HepG2 (cell line): ENCODE data around the gene CD44. TPM values are rescaled to one million over a fixed set of nuclear protein-coding genes. Genes with fewer than 3 reads are reported as not detected.

ENCODE experiments used
- ATAC-seq: fragments of 200-7000 bp; cut with Tn5 transposase; 3 replicates; pipeline ENCODE4 v1.9.1; 2020; ENCODE audit warnings: mild to moderate bottlenecking, moderate library complexity
- BruUV-seq: library from RNA; stranded (reverse); fragments of 400-500 nt; replicated peaks from 2 replicates; lab custom pipeline; 2021; lab: Mats Ljungman, UMichigan
- CTCF ChIA-PET: fragments of 300-600 bp; formaldehyde crosslinking; extraction: SDS; loops from one replicate; lab custom pipeline; 2021; ENCODE audit warnings: low total read pairs, inconsistent platforms, low intra/inter-chr PET ratio; lab: Yijun Ruan, JAX
- POLR2A ChIA-PET: fragments of 350-600 bp; sonication (Branson Sonifier 250); formaldehyde crosslinking; loops from one replicate; lab custom pipeline; 2020; ENCODE audit warnings: antibody characterized with exemption, inconsistent platforms; lab: Yijun Ruan, JAX
- DNase-seq: peaks from one replicate; pipeline ENCODE4 v3.0.0-alpha.2; 2015; ENCODE audit warnings: low spot score
- FAIRE-seq: peaks from 3 replicates; lab custom pipeline; 2011; peaks lifted over from hg19 to GRCh38; lab: Jason Lieb, UNC
- H2AFZ ChIP-seq: one replicate; pipeline ENCODE4 v1.6.1; 2011; ENCODE audit warnings: low read length, inconsistent platforms
- H3K27ac ChIP-seq: fragments of 300-600 bp; 3 replicates; pipeline ENCODE4 v1.8.0; 2011; ENCODE audit warnings: mixed run types, mild to moderate bottlenecking, mixed read lengths, low read length, inconsistent platforms; ENCODE audit not compliant: insufficient read depth; ENCODE audit errors: extremely low read length
- H3K27me3 ChIP-seq, 2 experiments: fragments of 200-600 bp in 1 of 2; 2 replicates in 1 of 2; 3 replicates in 1 of 2; pipeline versions ENCODE4 v1.6.0 to v1.8.0; 2011; ENCODE audit warnings: low read length in 2 of 2, mild to moderate bottlenecking in 2 of 2, moderate library complexity in 2 of 2, inconsistent platforms in 1 of 2; ENCODE audit not compliant: insufficient read depth in 2 of 2, control insufficient read depth in 1 of 2
- H3K36me3 ChIP-seq, 2 experiments: fragments of 200-600 bp in 1 of 2; replicated peaks in 1 of 2; 2 replicates in 1 of 2; 3 replicates in 1 of 2; pipeline versions ENCODE4 v1.5.1 to v1.8.0; 2011; ENCODE audit warnings: low read length in 2 of 2, inconsistent platforms in 1 of 2; ENCODE audit not compliant: insufficient read depth in 2 of 2, control insufficient read depth in 1 of 2
- H3K4me1 ChIP-seq: 2 replicates; pipeline ENCODE4 v1.5.1; 2012; ENCODE audit warnings: low read length, inconsistent platforms; ENCODE audit not compliant: insufficient read depth
- H3K4me2 ChIP-seq: 2 replicates; pipeline ENCODE4 v1.6.0; 2011; ENCODE audit warnings: low read depth, low read length, inconsistent platforms
- H3K4me3 ChIP-seq, 3 experiments: fragments of 200-600 bp in 1 of 3; sonication (generic), shearing (Covaris generic) in 1 of 3; replicated peaks in 1 of 3; 2 replicates each; pipeline ENCODE4 v1.5.1; 2011 to 2016; ENCODE audit warnings: low read length in 3 of 3, inconsistent platforms in 2 of 3, low read depth in 2 of 3, mild to moderate bottlenecking in 2 of 3, control low read depth in 1 of 3, mixed read lengths in 1 of 3; ENCODE audit not compliant: insufficient read depth in 1 of 3
- H3K79me2 ChIP-seq: one replicate; pipeline ENCODE4 v1.6.1; 2011; ENCODE audit warnings: low read length, inconsistent platforms; ENCODE audit not compliant: insufficient read depth
- H3K9ac ChIP-seq: 2 replicates; pipeline ENCODE4 v1.6.0; 2011; ENCODE audit warnings: mild to moderate bottlenecking, low read depth, low read length, inconsistent platforms; ENCODE audit not compliant: insufficient read depth
- H3K9me3 ChIP-seq: 2 replicates; pipeline ENCODE4 v1.5.1; 2012; ENCODE audit warnings: mild to moderate bottlenecking, low read length
- H4K20me1 ChIP-seq: 2 replicates; pipeline ENCODE4 v1.6.0; 2011; ENCODE audit warnings: inconsistent platforms, mild to moderate bottlenecking, low read length, moderate library complexity; ENCODE audit not compliant: insufficient read depth
- CEBPB ChIP-seq: IDR thresholded peaks from 2 replicates; pipeline ENCODE4 v1.6.1; 2011; ENCODE audit warnings: low read depth, low read length, improper control_type of control experiment, borderline replicate concordance
- CHCHD3 ChIP-seq: sonication (generic); formaldehyde crosslinking; IDR thresholded peaks from 2 replicates; pipeline ENCODE4 v1.8.0; 2022; ENCODE audit warnings: mild to moderate bottlenecking, missing genetic modification reagents, moderate library complexity
- KLF12 ChIP-seq: sonication (generic); formaldehyde crosslinking; IDR thresholded peaks from 2 replicates; pipeline ENCODE4 v1.4.0; 2020; ENCODE audit warnings: missing genetic modification reagents, borderline replicate concordance
- ZMAT3 ChIP-seq: sonication (generic); formaldehyde crosslinking; conservative IDR thresholded peaks from 2 replicates; pipeline ENCODE4 v1.7.0; 2021; ENCODE audit warnings: missing genetic modification reagents
- ZNF746 ChIP-seq: sonication (generic); formaldehyde crosslinking; IDR thresholded peaks from 2 replicates; pipeline ENCODE4 v1.8.0; 2022; ENCODE audit warnings: mild to moderate bottlenecking, missing genetic modification reagents
- WGBS: methylation state at CpG from one replicate; pipeline ENCODE4 v1.1.6; 2017; ENCODE audit warnings: low lambda C conversion rate; 5-methylcytosine and 5-hydroxymethylcytosine counted together
- in situ Hi-C: cut with HindIII; loops from 2 replicates; pipeline ENCODE4 v1.10.0; 2017; ENCODE audit warnings: low pct_unique_long_range_greater_than_20kb; ENCODE audit not compliant: extremely low pct_ligation_motif_present
- intact Hi-C: fragments of 100-400 bp; cut with micrococcal nuclease; formaldehyde crosslinking; loops from one replicate; pipeline ENCODE4 v1.10.0; 2022; ENCODE audit not compliant: unreplicated experiment
- polyA plus RNA-seq, 8 experiments: library from polyadenylated mRNA; depleted of rRNA in 3 of 8; stranded (reverse) in 7 of 8; unstranded in 1 of 8; fragments of >200 nt; fragmentation: Illumina TruSeq in 4 of 8; extraction: Trizol in 4 of 8; gene quantifications; 2 replicates each; pipeline versions ENCODE4 v1.2.1 to v1.2.3, GENCODE V29; 2011 to 2016; ENCODE audit warnings: low read depth in 4 of 8, missing spikeins in 1 of 8, mixed read lengths in 1 of 8; ENCODE audit not compliant: insufficient read depth in 1 of 8
- total RNA-seq, 5 experiments: library from RNA; depleted of rRNA; stranded (reverse); fragments of >200 nt; fragmentation: Illumina TruSeq; extraction: Trizol; gene quantifications; 2 replicates each; pipeline ENCODE4 v1.2.3, GENCODE V29; 2016; ENCODE audit warnings: low read depth in 1 of 5

Gene CD44
- total and polyA plus RNA-seq, 2 of the 13 experiments (the other 11 are each of a cell fraction or from before 2014, with no cell fraction given), result 0.02 to 0.11 TPM

- no peaks in the 10 kb centered on the region for H3K79me2 ChIP-seq
- H3K4me1 ChIP-seq, result no peaks in the 10 kb centered on the region
- ATAC-seq (no peak), DNase-seq (no peak), FAIRE-seq (no peak)
- WGBS, result 34% methylated on average over 10 of the region's 10 CpGs
- no peak overlapping the region for H3K9ac ChIP-seq
- peaks cover 4 to 22% of the 10 kb centered on the region in 2 experiments; a peak in 3 of 5 replicates for H3K27me3 ChIP-seq
- TF ChIP-seq CEBPB, result 0 out of 2 replicates have a peak, but pooled peaks have one; percentile 6
- TF ChIP-seq ZNF746 (CRISPR knock-in tag), result no peak
- TF ChIP-seq KLF12, result no peak
- in situ Hi-C loops (no loop called here), intact Hi-C loops (no loop called here)
- no peaks in the 10 kb centered on the region for H4K20me1 ChIP-seq
- H3K9me3 ChIP-seq, result no peaks in the 10 kb centered on the region
- H3K36me3 ChIP-seq, result no peaks in the 10 kb centered on the region
- ChIA-PET POLR2A (no interaction called here), CTCF (no interaction called here)
- no TSS peak for BruUV-seq
- H3K4me3 ChIP-seq, result no peak overlapping the region
- H2AFZ ChIP-seq, result no peak overlapping the region
- no peak overlapping the region; the same call in 1 of the 2 replicates for H3K4me2 ChIP-seq
- H3K27ac ChIP-seq, result no peak overlapping the region
Observed at GRCh38 chr11:35144136-35144741, 5.3 kb downstream of the CD44 start.

- Histone ChIP-seq H3K27ac (no peak overlapping the region), H3K27me3 (peaks cover 0 to 16% of the 10 kb centered on the region in 2 experiments; a peak in 3 of 5 replicates), H3K4me2 (no peak overlapping the region), H3K9me3 (no peaks in the 10 kb centered on the region), H3K79me2 (no peaks in the 10 kb centered on the region), H4K20me1 (no peaks in the 10 kb centered on the region), H2AFZ (no peak overlapping the region), H3K9ac (no peak overlapping the region), H3K36me3 (no peaks in the 10 kb centered on the region), H3K4me3 (no peak overlapping the region), H3K4me1 (no peaks in the 10 kb centered on the region)
- CTCF ChIA-PET, result no interaction called here
- FAIRE-seq (no peak), ATAC-seq (no peak), DNase-seq (no peak)
- no TSS peak for BruUV-seq
- intact Hi-C loops (no loop called here), in situ Hi-C loops (no loop called here)
- POLR2A ChIA-PET, result no interaction called here
- TF ChIP-seq ZMAT3, result no peak
- TF ChIP-seq CHCHD3 (CRISPR knock-in tag), result no peak
- 13% methylated on average over 1 of the region's 1 CpG for WGBS
Observed at GRCh38 chr11:35144806-35145205, 5.8 kb downstream of the CD44 start.
